Thoracic aorta (tissue), 2 donors: ENCODE measurements around the gene WDR17. TPM values are rescaled to one million over a fixed set of nuclear protein-coding genes. Genes with fewer than 3 reads are reported as not detected.

ENCODE experiments used
- ATAC-seq: fragments of 150-250 bp; one replicate; pipeline ENCODE4 v1.8.0; 2017; ENCODE audit warnings: low read depth; ENCODE audit not compliant: insufficient number of reproducible peaks, low FRiP score
- DNase-seq: peaks from one replicate; pipeline ENCODE4 v3.0.0-alpha.2; 2020; ENCODE audit warnings: low spot score
- H3K27ac ChIP-seq, 2 donors: fragments of 200-600 bp; sonication (generic); 1 replicate in 1 of 2; 2 replicates in 1 of 2; pipeline ENCODE4 v1.5.1; 2016; ENCODE audit warnings: mild to moderate bottlenecking in 2 of 2, moderate library complexity in 2 of 2
- H3K27me3 ChIP-seq: fragments of 200-600 bp; sonication (generic); replicated peaks from 2 replicates; pipeline ENCODE4 v1.6.0; 2016; ENCODE audit warnings: mild to moderate bottlenecking; ENCODE audit not compliant: insufficient read depth
- H3K36me3 ChIP-seq: fragments of 200-600 bp; sonication (generic); one replicate; pipeline ENCODE4 v1.5.1; 2016
- H3K4me1 ChIP-seq, 2 donors: fragments of 200-600 bp; sonication (generic); 1 replicate in 1 of 2; 2 replicates in 1 of 2; pipeline versions ENCODE4 v1.5.1 to v1.6.0; 2016; ENCODE audit warnings: low read depth in 2 of 2, mild to moderate bottlenecking in 1 of 2; ENCODE audit not compliant: control insufficient read depth in 1 of 2
- H3K4me3 ChIP-seq: fragments of 200-600 bp; sonication (generic); 2 replicates; pipeline ENCODE4 v1.5.1; 2016; ENCODE audit warnings: mild to moderate bottlenecking
- H3K9me3 ChIP-seq: fragments of 200-600 bp; sonication (generic); 2 replicates; pipeline ENCODE4 v1.5.1; 2016
- CTCF ChIP-seq: fragments of 200-600 bp; sonication (generic); IDR thresholded peaks from one replicate; pipeline ENCODE4 v1.5.1; 2019; ENCODE audit warnings: antibody characterized with exemption
- total RNA-seq, 2 donors: library from RNA; depleted of rRNA; stranded (reverse); fragments of >200 nt; gene quantifications; one replicate each; pipeline versions ENCODE4 v1.1.0 to v1.2.3, GENCODE V29; 2016

WDR17 gene
- total RNA-seq, 2 donors from 2014 or later: 1.7 to 5.3 TPM

- Histone ChIP-seq H3K36me3 (no peaks in the 10 kb centered on the region), H3K27me3 (no peaks in the 10 kb centered on the region), H3K27ac (no peak overlapping the region), H3K4me1 (no peaks in the 10 kb centered on the region), H3K4me3 (no peak overlapping the region), H3K9me3 (no peaks in the 10 kb centered on the region)
- no peak for DNase-seq
- no peak for ATAC-seq
- no peak for TF ChIP-seq CTCF
Observed at GRCh38 chr4:176032454-176032853, 33.2 kb upstream of the WDR17 start.

GRCh38 chr4:176034499-176034898 lies 31.1 kb upstream of the WDR17 start:
- Histone ChIP-seq H3K9me3 (no peaks in the 10 kb centered on the region), H3K4me1 (no peaks in the 10 kb centered on the region), H3K27ac (no peak overlapping the region), H3K27me3 (no peaks in the 10 kb centered on the region), H3K4me3 (no peak overlapping the region), H3K36me3 (no peaks in the 10 kb centered on the region)
- ATAC-seq (no peak), DNase-seq (no peak)
- peak; percentile 46 for TF ChIP-seq CTCF

- Histone ChIP-seq H3K9me3 (no peaks in the 10 kb centered on the region), H3K4me1 (no peaks in the 10 kb centered on the region), H3K36me3 (no peaks in the 10 kb centered on the region), H3K27me3 (no peaks in the 10 kb centered on the region), H3K4me3 (no peak overlapping the region), H3K27ac (no peak overlapping the region)
- no peak for DNase-seq
- no peak for TF ChIP-seq CTCF
- no peak for ATAC-seq
Observed at GRCh38 chr4:176034936-176035335, 30.7 kb upstream of the WDR17 start.

- TF ChIP-seq CTCF: no peak
- H3K9me3 ChIP-seq: no peaks in the 10 kb centered on the region
- no peaks in the 10 kb centered on the region for H3K4me1 ChIP-seq
- DNase-seq: no peak
- no peak overlapping the region for H3K4me3 ChIP-seq
- H3K27ac ChIP-seq: no peak overlapping the region
- H3K27me3 ChIP-seq: no peaks in the 10 kb centered on the region
- no peak for ATAC-seq
- no peaks in the 10 kb centered on the region for H3K36me3 ChIP-seq
Observed at GRCh38 chr4:176036585-176037205, 28.9 kb upstream of the WDR17 start.

- no peak overlapping the region for H3K27ac ChIP-seq
- H3K9me3 ChIP-seq: no peaks in the 10 kb centered on the region
- no peak for TF ChIP-seq CTCF
- DNase-seq (no peak), ATAC-seq (no peak)
- H3K4me3 ChIP-seq: no peak overlapping the region
- no peaks in the 10 kb centered on the region for H3K36me3 ChIP-seq
- no peaks in the 10 kb centered on the region for H3K27me3 ChIP-seq
- no peaks in the 10 kb centered on the region for H3K4me1 ChIP-seq
Observed at GRCh38 chr4:176038789-176039188, 26.9 kb upstream of the WDR17 start.
